ENCODE results near the gene ST7.

DNA sequence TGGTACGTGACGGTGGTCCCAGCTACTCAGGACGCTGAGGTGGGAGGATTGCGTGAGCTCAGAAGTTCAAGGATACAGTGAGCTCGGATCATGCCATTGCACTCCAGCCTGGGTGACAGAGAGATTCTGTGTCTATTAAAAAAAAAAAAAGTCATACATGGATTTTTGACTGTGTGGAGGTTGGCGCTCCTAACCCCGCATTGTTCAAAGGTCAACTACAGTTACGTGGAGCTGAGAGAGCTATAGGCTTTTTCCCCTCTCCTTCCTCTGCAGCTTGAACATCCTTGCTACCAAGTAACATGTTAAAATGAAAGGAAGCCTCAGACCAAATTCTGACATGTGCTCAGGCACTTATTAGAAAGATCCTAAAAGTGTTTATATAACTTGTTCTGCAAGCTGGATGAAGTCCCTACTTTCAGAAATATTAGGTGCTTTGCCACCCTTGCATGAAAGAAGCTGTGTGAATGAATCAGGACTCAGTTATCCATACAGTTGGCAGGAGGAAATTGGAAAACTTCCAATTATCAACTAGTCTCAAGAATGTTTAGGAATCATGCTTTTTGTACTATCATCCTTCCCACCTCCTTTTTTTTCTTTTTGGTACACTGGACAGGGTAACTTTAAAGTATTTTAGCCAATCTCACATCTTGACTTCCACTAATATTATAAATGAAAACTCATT lies 12.5 kb upstream of the ST7 start:
- no peak for TF ChIP-seq TCF7L2 (IDR thresholded peaks at IDR 0.05; ENCODE audit: low read depth, low read length)
- TF ChIP-seq, protein P1, sequence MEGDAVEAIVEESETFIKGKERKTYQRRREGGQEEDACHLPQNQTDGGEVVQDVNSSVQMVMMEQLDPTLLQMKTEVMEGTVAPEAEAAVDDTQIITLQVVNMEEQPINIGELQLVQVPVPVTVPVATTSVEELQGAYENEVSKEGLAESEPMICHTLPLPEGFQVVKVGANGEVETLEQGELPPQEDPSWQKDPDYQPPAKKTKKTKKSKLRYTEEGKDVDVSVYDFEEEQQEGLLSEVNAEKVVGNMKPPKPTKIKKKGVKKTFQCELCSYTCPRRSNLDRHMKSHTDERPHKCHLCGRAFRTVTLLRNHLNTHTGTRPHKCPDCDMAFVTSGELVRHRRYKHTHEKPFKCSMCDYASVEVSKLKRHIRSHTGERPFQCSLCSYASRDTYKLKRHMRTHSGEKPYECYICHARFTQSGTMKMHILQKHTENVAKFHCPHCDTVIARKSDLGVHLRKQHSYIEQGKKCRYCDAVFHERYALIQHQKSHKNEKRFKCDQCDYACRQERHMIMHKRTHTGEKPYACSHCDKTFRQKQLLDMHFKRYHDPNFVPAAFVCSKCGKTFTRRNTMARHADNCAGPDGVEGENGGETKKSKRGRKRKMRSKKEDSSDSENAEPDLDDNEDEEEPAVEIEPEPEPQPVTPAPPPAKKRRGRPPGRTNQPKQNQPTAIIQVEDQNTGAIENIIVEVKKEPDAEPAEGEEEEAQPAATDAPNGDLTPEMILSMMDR (IDR thresholded peaks at IDR 0.05) = no peak
- TF ChIP-seq, protein P2, sequence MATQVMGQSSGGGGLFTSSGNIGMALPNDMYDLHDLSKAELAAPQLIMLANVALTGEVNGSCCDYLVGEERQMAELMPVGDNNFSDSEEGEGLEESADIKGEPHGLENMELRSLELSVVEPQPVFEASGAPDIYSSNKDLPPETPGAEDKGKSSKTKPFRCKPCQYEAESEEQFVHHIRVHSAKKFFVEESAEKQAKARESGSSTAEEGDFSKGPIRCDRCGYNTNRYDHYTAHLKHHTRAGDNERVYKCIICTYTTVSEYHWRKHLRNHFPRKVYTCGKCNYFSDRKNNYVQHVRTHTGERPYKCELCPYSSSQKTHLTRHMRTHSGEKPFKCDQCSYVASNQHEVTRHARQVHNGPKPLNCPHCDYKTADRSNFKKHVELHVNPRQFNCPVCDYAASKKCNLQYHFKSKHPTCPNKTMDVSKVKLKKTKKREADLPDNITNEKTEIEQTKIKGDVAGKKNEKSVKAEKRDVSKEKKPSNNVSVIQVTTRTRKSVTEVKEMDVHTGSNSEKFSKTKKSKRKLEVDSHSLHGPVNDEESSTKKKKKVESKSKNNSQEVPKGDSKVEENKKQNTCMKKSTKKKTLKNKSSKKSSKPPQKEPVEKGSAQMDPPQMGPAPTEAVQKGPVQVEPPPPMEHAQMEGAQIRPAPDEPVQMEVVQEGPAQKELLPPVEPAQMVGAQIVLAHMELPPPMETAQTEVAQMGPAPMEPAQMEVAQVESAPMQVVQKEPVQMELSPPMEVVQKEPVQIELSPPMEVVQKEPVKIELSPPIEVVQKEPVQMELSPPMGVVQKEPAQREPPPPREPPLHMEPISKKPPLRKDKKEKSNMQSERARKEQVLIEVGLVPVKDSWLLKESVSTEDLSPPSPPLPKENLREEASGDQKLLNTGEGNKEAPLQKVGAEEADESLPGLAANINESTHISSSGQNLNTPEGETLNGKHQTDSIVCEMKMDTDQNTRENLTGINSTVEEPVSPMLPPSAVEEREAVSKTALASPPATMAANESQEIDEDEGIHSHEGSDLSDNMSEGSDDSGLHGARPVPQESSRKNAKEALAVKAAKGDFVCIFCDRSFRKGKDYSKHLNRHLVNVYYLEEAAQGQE (IDR thresholded peaks at IDR 0.05; ENCODE audit: insufficient read depth in 1 of 2, low read depth in 2 of 2, low read length in 1 of 2) = no peak
- TF ChIP-seq POLR2AphosphoS5 (IDR thresholded peaks at IDR 0.05; ENCODE audit: low read depth, low read length) = no peak

All from Panc1 (cell line).